Measurements from ENCODE around the gene NFASC. TPM values are rescaled to one million over a fixed set of nuclear protein-coding genes. Genes with fewer than 3 reads are reported as not detected.

NFASC gene
- total and polyA plus RNA-seq, 4 donors, result 0.23 to 5.4 (median 1.9) TPM

- peaks cover 6 to 46% (median 34%) of the 10 kb centered on the region in 4 donors for H3K4me1 ChIP-seq (ENCODE audit: control insufficient read depth in 4 of 4, insufficient read depth in 4 of 4, low read length in 3 of 4)
- H3K27ac ChIP-seq (ENCODE audit: low read depth in 1 of 2, low read length in 2 of 2), result no peak overlapping the region
- H3K9ac ChIP-seq (ENCODE audit: low read depth in 1 of 2, low read length in 2 of 2), result no peak overlapping the region
- no peak for TF ChIP-seq CTCF (IDR thresholded peaks at IDR 0.05; ENCODE audit: low read depth, low read length, missing input control)
- no peak for TF ChIP-seq RAD21 (IDR thresholded peaks at IDR 0.05)
- TF ChIP-seq GABPA (IDR thresholded peaks at IDR 0.05 in 1 of 2, conservative IDR thresholded peaks at IDR 0.05 in 1 of 2), result no peak
- no peak for TF ChIP-seq REST (IDR thresholded peaks at IDR 0.05)
- TF ChIP-seq SP1 (IDR thresholded peaks at IDR 0.05), result no peak
- TF ChIP-seq FOXA1 (IDR thresholded peaks at IDR 0.05), result no peak
- no peak for TF ChIP-seq TAF1 (conservative IDR thresholded peaks at IDR 0.05)
- TF ChIP-seq YY1 (IDR thresholded peaks at IDR 0.05), result no peak
- no peak for DNase-seq (ENCODE audit: low spot score)
- H3K4me3 ChIP-seq (ENCODE audit: low read depth in 1 of 3, low read length in 3 of 3), result no peak overlapping the region
- H3K36me3 ChIP-seq (ENCODE audit: control insufficient read depth in 4 of 4, insufficient read depth in 3 of 4, low read depth in 1 of 4, low read length in 3 of 4), result no peaks in the 10 kb centered on the region
- no peaks in the 10 kb centered on the region for H3K9me3 ChIP-seq (ENCODE audit: control insufficient read depth in 4 of 4, low read length in 3 of 4)
- H3K27me3 ChIP-seq (ENCODE audit: control insufficient read depth in 4 of 4, insufficient read depth in 4 of 4, low read length in 3 of 4), result no peaks in the 10 kb centered on the region
- 96% methylated on average over 14 of the region's 14 CpGs for WGBS
These were observed 130.5 kb downstream of the NFASC start for GRCh38 chr1:205001162-205001561.

GRCh38 chr1:205002705-205003104 lies 132.0 kb downstream of the NFASC start:
- TF ChIP-seq JUND (IDR thresholded peaks at IDR 0.05) (no peak), YY1 (IDR thresholded peaks at IDR 0.05) (no peak), NR2F2 (IDR thresholded peaks at IDR 0.05) (no peak), FOXA1 (IDR thresholded peaks at IDR 0.05) (no peak), SP1 (IDR thresholded peaks at IDR 0.05) (no peak), TAF1 (conservative IDR thresholded peaks at IDR 0.05) (no peak), FOXA2 (IDR thresholded peaks at IDR 0.05) (no peak), RAD21 (IDR thresholded peaks at IDR 0.05) (no peak), ATF3 (IDR thresholded peaks at IDR 0.05) (no peak), HNF4G (IDR thresholded peaks at IDR 0.05) (no peak), REST (IDR thresholded peaks at IDR 0.05) (no peak), GABPA (IDR thresholded peaks at IDR 0.05 in 1 of 2, conservative IDR thresholded peaks at IDR 0.05 in 1 of 2) (no peak), MAX (IDR thresholded peaks at IDR 0.05) (no peak), HNF4A (conservative IDR thresholded peaks at IDR 0.05) (no peak), RXRA (IDR thresholded peaks at IDR 0.05) (no peak), ZBTB33 (IDR thresholded peaks at IDR 0.05) (no peak), CTCF (IDR thresholded peaks at IDR 0.05; ENCODE audit: low read depth, low read length, missing input control) (no peak), EGR1 (IDR thresholded peaks at IDR 0.05; ENCODE audit: low read depth in 2 of 2) (no peak)
- Histone ChIP-seq H3K9ac (ENCODE audit: low read depth in 1 of 2, low read length in 2 of 2) (no peak overlapping the region), H3K4me3 (ENCODE audit: low read depth in 1 of 3, low read length in 3 of 3) (no peak overlapping the region), H3K36me3 (ENCODE audit: control insufficient read depth in 4 of 4, insufficient read depth in 3 of 4, low read depth in 1 of 4, low read length in 3 of 4) (no peaks in the 10 kb centered on the region), H3K9me3 (ENCODE audit: control insufficient read depth in 4 of 4, low read length in 3 of 4) (no peaks in the 10 kb centered on the region), H3K27ac (ENCODE audit: low read depth in 1 of 2, low read length in 2 of 2) (no peak overlapping the region), H3K4me1 (ENCODE audit: control insufficient read depth in 4 of 4, insufficient read depth in 4 of 4, low read length in 3 of 4) (peaks cover 6 to 42% (median 33%) of the 10 kb centered on the region in 4 donors), H3K27me3 (ENCODE audit: control insufficient read depth in 4 of 4, insufficient read depth in 4 of 4, low read length in 3 of 4) (no peaks in the 10 kb centered on the region)
- WGBS, result 85% methylated on average over 7 of the region's 7 CpGs
- DNase-seq (ENCODE audit: low spot score), result no peak
